Measurements from ENCODE around the gene PHF20.
"Not testable (repeated sequence)": the region's sequence is repeated elsewhere in the genome, so short reads cannot be mapped to it uniquely, and the experiment has no call there.

The PHF20 gene

GRCh38 chr20:35934050-35934449 lies 162.2 kb downstream of the PHF20 start:
- no peaks in the 10 kb centered on the region for H3K27me3 ChIP-seq (ENCODE audit: control insufficient read depth in 1 of 2, insufficient read depth in 2 of 2, low read length in 2 of 2)
- H3K4me1 ChIP-seq (ENCODE audit: control insufficient read depth, insufficient read depth, low read length): no peaks in the 10 kb centered on the region
- H3K4me3 ChIP-seq (ENCODE audit: low read length in 2 of 2): no peak overlapping the region
- H3K36me3 ChIP-seq (ENCODE audit: control insufficient read depth in 2 of 2, insufficient read depth in 2 of 2, low read length in 2 of 2): peaks cover 17 to 26% of the 10 kb centered on the region in 2 donors
- no peak overlapping the region for H3K9ac ChIP-seq (ENCODE audit: low read length in 2 of 2)
- H3K9me3 ChIP-seq (ENCODE audit: control insufficient read depth in 2 of 2, low read length in 2 of 2): no peaks in the 10 kb centered on the region
- H3K27ac ChIP-seq (ENCODE audit: low read length): no peak overlapping the region

DNA sequence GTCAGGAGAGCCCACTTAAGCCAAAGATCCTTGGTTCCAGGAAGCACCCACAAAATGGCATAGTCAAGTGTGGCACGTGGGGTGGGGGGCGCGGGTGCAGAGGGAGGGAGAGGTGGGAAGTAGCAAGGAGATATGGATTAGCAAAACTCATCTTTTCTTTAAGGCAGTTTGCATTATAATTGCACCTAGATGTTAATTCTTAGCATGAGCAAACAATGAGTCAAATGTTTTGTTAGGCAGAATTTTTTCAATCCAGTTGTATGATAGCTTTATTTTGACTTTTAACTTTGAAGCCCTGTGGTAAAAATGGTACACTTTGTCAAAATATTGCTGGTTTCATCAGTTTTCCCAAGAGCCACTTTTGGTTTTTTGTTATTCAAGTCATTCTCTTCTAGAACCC lies 167.4 kb downstream of the PHF20 start:
- no peak overlapping the region for H3K27ac ChIP-seq (ENCODE audit: low read length)
- H3K4me3 ChIP-seq (ENCODE audit: low read length in 2 of 2): no peak overlapping the region
- H3K36me3 ChIP-seq (ENCODE audit: control insufficient read depth in 2 of 2, insufficient read depth in 2 of 2, low read length in 2 of 2): peaks cover 21 to 45% of the 10 kb centered on the region in 2 donors
- no peaks in the 10 kb centered on the region for H3K4me1 ChIP-seq (ENCODE audit: control insufficient read depth, insufficient read depth, low read length)
- H3K9me3 ChIP-seq (ENCODE audit: control insufficient read depth in 2 of 2, low read length in 2 of 2): no peaks in the 10 kb centered on the region
- no peak overlapping the region for H3K9ac ChIP-seq (ENCODE audit: low read length in 2 of 2)
- H3K27me3 ChIP-seq (ENCODE audit: control insufficient read depth in 1 of 2, insufficient read depth in 2 of 2, low read length in 2 of 2): no peaks in the 10 kb centered on the region

- Histone ChIP-seq H3K4me1 (ENCODE audit: control insufficient read depth, insufficient read depth, low read length) (no peaks in the 10 kb centered on the region), H3K36me3 (ENCODE audit: control insufficient read depth in 2 of 2, insufficient read depth in 2 of 2, low read length in 2 of 2) (peaks cover 21 to 52% of the 10 kb centered on the region in 2 donors), H3K9me3 (ENCODE audit: control insufficient read depth in 2 of 2, low read length in 2 of 2) (no peaks in the 10 kb centered on the region), H3K4me3 (ENCODE audit: low read length in 2 of 2) (no peak overlapping the region), H3K9ac (ENCODE audit: low read length in 2 of 2) (no peak overlapping the region), H3K27ac (ENCODE audit: low read length) (no peak overlapping the region), H3K27me3 (ENCODE audit: control insufficient read depth in 1 of 2, insufficient read depth in 2 of 2, low read length in 2 of 2) (no peaks in the 10 kb centered on the region)
Observed at GRCh38 chr20:35941620-35942019, 169.8 kb downstream of the PHF20 start.

DNA sequence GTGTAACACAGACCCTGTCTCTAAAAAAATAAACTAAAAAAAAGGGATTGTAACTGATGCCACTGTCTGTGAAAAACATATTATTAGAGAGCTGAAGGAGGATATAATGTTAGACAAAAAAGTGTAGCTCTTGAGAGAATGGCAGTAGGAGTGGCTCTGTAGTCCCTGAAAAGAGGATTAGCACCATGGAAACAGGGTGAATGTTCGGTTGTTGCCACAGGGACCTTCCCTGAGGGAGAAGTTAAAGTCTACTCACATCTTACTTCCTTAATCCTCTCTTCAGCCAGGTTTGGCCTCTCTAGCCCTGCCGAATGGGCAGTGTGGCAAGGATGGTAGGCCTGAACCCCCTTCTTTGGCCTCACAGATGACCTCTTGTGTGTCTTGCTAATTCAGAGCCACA lies 170.4 kb downstream of the PHF20 start:
- Histone ChIP-seq H3K9me3 (ENCODE audit: control insufficient read depth in 2 of 2, low read length in 2 of 2) (no peaks in the 10 kb centered on the region), H3K9ac (ENCODE audit: low read length in 2 of 2) (no peak overlapping the region), H3K36me3 (ENCODE audit: control insufficient read depth in 2 of 2, insufficient read depth in 2 of 2, low read length in 2 of 2) (peaks cover 23 to 55% of the 10 kb centered on the region in 2 donors), H3K27ac (ENCODE audit: low read length) (no peak overlapping the region), H3K4me1 (ENCODE audit: control insufficient read depth, insufficient read depth, low read length) (no peaks in the 10 kb centered on the region), H3K27me3 (ENCODE audit: control insufficient read depth in 1 of 2, insufficient read depth in 2 of 2, low read length in 2 of 2) (no peaks in the 10 kb centered on the region), H3K4me3 (ENCODE audit: low read length in 2 of 2) (no peak overlapping the region)

GRCh38 chr20:35947489-35947888 lies 175.7 kb downstream of the PHF20 start:
- Histone ChIP-seq H3K27ac (ENCODE audit: low read length) (no peak overlapping the region), H3K4me1 (ENCODE audit: control insufficient read depth, insufficient read depth, low read length) (peaks cover 5% of the 10 kb centered on the region), H3K4me3 (ENCODE audit: low read length in 2 of 2) (no peak overlapping the region), H3K36me3 (ENCODE audit: control insufficient read depth in 2 of 2, insufficient read depth in 2 of 2, low read length in 2 of 2) (peaks cover 14 to 25% of the 10 kb centered on the region in 2 donors), H3K9me3 (ENCODE audit: control insufficient read depth in 2 of 2, low read length in 2 of 2) (no peaks in the 10 kb centered on the region), H3K27me3 (ENCODE audit: control insufficient read depth in 1 of 2, insufficient read depth in 2 of 2, low read length in 2 of 2) (no peaks in the 10 kb centered on the region), H3K9ac (ENCODE audit: low read length in 2 of 2) (no peak overlapping the region)

DNA sequence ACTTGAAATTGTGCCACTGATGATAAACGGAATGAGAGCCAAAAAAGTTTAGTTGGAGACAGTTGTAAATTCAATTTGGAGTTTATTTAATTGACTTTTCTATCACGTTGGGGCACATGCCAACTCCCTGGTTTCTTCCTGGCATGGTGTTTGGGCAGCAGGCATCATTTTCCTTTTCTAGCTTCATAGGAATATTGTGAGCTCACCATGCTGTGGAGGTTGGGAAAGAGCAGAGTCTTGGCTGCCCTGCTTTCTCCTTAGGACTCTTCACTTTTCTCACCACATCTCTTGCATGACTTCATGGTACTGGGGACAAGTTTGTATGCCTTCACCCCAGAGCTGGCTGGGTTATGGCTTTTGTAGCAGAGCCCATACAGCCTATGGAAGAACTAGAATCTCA lies 176.1 kb downstream of the PHF20 start:
- H3K36me3 ChIP-seq (ENCODE audit: control insufficient read depth in 2 of 2, insufficient read depth in 2 of 2, low read length in 2 of 2): peaks cover 14 to 24% of the 10 kb centered on the region in 2 donors
- H3K9me3 ChIP-seq (ENCODE audit: control insufficient read depth in 2 of 2, low read length in 2 of 2): no peaks in the 10 kb centered on the region
- no peak overlapping the region for H3K27ac ChIP-seq (ENCODE audit: low read length)
- H3K4me1 ChIP-seq (ENCODE audit: control insufficient read depth, insufficient read depth, low read length): peaks cover 9% of the 10 kb centered on the region
- no peak overlapping the region for H3K9ac ChIP-seq (ENCODE audit: low read length in 2 of 2)
- no peaks in the 10 kb centered on the region for H3K27me3 ChIP-seq (ENCODE audit: control insufficient read depth in 1 of 2, insufficient read depth in 2 of 2, low read length in 2 of 2)
- H3K4me3 ChIP-seq (ENCODE audit: low read length in 2 of 2): no peak overlapping the region

DNA sequence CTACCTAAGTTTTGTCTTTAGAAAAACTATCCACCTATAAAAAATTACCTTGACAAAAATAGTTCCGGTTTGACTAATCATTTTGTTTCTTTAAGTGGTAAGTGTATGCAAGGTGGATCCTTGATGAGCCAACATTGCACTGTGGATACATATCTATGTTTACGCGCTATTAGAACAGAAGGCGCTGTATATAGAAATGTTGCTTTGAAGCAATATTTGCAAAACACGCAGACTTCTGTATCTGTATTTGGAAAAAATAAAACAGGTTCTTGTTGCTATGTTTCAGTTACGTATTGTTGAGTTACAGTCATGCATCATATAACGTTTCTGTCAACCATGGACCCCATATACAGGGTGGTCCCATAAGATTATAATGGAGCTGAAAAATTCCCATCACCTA lies 178.3 kb downstream of the PHF20 start:
- H3K27ac ChIP-seq (ENCODE audit: low read length): no peak overlapping the region
- no peak overlapping the region for H3K4me3 ChIP-seq (ENCODE audit: low read length in 2 of 2)
- peaks cover 21% of the 10 kb centered on the region for H3K4me1 ChIP-seq (ENCODE audit: control insufficient read depth, insufficient read depth, low read length)
- no peak overlapping the region for H3K9ac ChIP-seq (ENCODE audit: low read length in 2 of 2)
- peaks cover 11 to 17% of the 10 kb centered on the region in 2 donors for H3K36me3 ChIP-seq (ENCODE audit: control insufficient read depth in 2 of 2, insufficient read depth in 2 of 2, low read length in 2 of 2)
- no peaks in the 10 kb centered on the region for H3K27me3 ChIP-seq (ENCODE audit: control insufficient read depth in 1 of 2, insufficient read depth in 2 of 2, low read length in 2 of 2)
- H3K9me3 ChIP-seq (ENCODE audit: control insufficient read depth in 2 of 2, low read length in 2 of 2): no peaks in the 10 kb centered on the region

- H3K4me3 ChIP-seq (ENCODE audit: low read length in 2 of 2); H3K9me3 ChIP-seq (ENCODE audit: control insufficient read depth in 2 of 2, low read length in 2 of 2); H3K9ac ChIP-seq (ENCODE audit: low read length in 2 of 2): not testable (repeated sequence)
Observed at GRCh38 chr20:35952080-35952479, 180.3 kb downstream of the PHF20 start.

DNA sequence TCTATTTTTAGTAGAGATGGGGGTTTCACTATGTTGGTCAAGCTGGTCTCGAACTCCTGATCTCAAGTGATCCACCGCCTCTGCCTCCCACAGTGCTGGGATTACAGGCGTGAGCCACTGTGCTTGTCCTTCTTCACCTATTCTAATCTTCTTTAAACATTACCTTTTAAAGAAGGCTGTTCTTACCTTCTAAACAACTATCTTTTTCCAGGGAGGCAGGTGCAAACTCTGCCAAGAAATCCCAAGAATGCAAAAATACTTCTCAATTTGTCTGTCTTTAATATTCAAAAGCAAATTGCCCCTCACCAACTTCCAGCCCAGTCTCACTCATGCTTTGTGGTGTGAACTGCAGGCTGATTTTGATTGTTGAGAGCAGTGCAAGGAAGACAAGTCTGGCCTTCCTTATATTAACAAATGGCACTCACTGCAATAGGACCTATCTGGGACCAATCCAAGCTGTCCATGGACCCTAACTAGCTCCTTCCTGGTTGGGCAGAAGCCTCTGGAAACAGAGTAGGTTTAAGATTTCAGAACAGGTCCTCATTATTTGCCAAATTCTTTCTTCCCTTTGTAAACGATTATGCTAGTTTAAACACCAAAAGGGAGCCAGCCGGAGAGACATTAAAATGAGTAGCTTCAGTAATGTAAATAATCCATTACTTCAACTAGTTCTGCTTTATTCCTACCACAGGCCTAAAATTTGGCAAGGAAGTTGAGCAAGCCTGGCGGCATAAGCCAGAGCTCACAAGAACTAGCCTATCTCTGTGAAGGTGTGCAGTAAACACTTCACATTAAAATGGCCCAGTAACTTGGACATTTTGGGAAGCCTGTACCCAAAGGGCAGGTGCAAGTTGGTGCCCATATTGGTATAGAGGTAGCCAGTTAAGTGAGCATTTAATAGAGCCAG lies 180.9 kb downstream of the PHF20 start:
- peak overlapping the region; percentile 95 to 96 for H3K9ac ChIP-seq (ENCODE audit: low read length in 2 of 2)
- no peaks in the 10 kb centered on the region for H3K27me3 ChIP-seq (ENCODE audit: control insufficient read depth in 1 of 2, insufficient read depth in 2 of 2, low read length in 2 of 2)
- H3K27ac ChIP-seq (ENCODE audit: low read length): peak overlapping the region; percentile 94
- H3K4me1 ChIP-seq (ENCODE audit: control insufficient read depth, insufficient read depth, low read length): peaks cover 22% of the 10 kb centered on the region
- H3K9me3 ChIP-seq (ENCODE audit: control insufficient read depth in 2 of 2, low read length in 2 of 2): no peaks in the 10 kb centered on the region
- peaks cover 3 to 5% of the 10 kb centered on the region in 2 donors for H3K36me3 ChIP-seq (ENCODE audit: control insufficient read depth in 2 of 2, insufficient read depth in 2 of 2, low read length in 2 of 2)
- H3K4me3 ChIP-seq (ENCODE audit: low read length in 2 of 2): peak overlapping the region; percentile 95 to 98

More at GRCh38 chr20:35952080-35952479, 180.3 kb downstream of the PHF20 start:
- H3K27me3 ChIP-seq (ENCODE audit: control insufficient read depth in 1 of 2, insufficient read depth in 2 of 2, low read length in 2 of 2); H3K27ac ChIP-seq (ENCODE audit: low read length): not testable (repeated sequence)
- peaks cover 10 to 11% of the 10 kb centered on the region in 2 donors for H3K36me3 ChIP-seq (ENCODE audit: control insufficient read depth in 2 of 2, insufficient read depth in 2 of 2, low read length in 2 of 2)
- H3K4me1 ChIP-seq (ENCODE audit: control insufficient read depth, insufficient read depth, low read length): peaks cover 22% of the 10 kb centered on the region

DNA sequence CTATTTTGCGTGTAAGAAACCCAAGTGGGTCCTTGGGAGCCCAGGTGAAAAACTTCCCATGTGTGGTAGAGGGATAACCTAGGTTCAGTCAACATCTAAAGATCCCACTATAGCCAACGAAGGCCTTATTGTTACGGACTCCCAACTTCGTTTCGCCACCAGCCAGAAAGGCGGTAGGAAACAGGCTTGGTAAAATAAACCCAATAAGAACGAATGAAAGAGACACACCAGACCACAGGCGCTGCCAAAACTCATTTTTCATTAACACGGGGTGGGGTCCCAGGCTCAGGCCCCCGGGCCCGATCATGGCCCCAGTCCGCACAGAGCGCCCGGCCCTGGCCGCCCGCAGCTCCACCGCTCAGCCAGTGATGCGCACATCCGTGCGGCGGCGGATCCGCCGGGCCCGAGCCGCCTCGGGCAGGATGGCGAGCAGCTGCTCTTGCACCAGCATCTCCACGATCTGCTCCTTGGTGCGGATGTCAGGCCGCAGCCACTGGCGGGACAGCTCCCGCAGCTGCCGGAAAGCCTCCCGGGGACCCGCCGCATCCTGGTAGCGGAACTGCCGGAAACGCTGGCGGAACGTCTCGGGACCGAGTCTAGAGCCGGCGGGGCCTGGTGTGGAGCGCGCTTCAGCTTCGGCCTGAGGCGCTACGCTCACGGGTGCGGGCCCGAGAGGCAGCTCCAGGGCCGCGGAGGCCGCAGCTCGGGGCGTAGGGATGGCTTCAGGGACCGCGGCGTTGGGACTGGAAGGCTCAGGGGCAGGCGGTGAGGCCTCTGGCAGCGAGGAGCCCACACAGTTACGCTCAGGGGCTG lies 181.8 kb downstream of the PHF20 start:
- no peaks in the 10 kb centered on the region for H3K9me3 ChIP-seq (ENCODE audit: control insufficient read depth in 2 of 2, low read length in 2 of 2)

More for the DNA sequence above, 181.8 kb downstream of the PHF20 start:
- Histone ChIP-seq H3K4me3 (ENCODE audit: low read length in 2 of 2) (peak overlapping the region; percentile 95 to 98), H3K27me3 (ENCODE audit: control insufficient read depth in 1 of 2, insufficient read depth in 2 of 2, low read length in 2 of 2) (no peaks in the 10 kb centered on the region), H3K27ac (ENCODE audit: low read length) (peak overlapping the region; percentile 94), H3K9ac (ENCODE audit: low read length in 2 of 2) (peak overlapping the region; percentile 95 to 96), H3K4me1 (ENCODE audit: control insufficient read depth, insufficient read depth, low read length) (peaks cover 22% of the 10 kb centered on the region), H3K36me3 (ENCODE audit: control insufficient read depth in 2 of 2, insufficient read depth in 2 of 2, low read length in 2 of 2) (no peaks in the 10 kb centered on the region)

Data from stomach smooth muscle (tissue), 2 donors.